HCT116 (cell line): ENCODE data around the gene SLAIN2. TPM values are rescaled to one million over a fixed set of nuclear protein-coding genes. Genes with fewer than 3 reads are reported as not detected.

Experiments used
- ATAC-seq: fragments of 200-7000 bp; cut with Tn5 transposase; 2 replicates; pipeline ENCODE4 v1.9.1; 2020; ENCODE audit warnings: mild to moderate bottlenecking, moderate library complexity
- BruUV-seq: library from RNA; stranded (reverse); fragments of 400-500 nt; replicated peaks from 2 replicates; lab custom pipeline; 2021; lab: Mats Ljungman, UMichigan
- CTCF ChIA-PET: fragments of 300-600 bp; sonication (Branson Sonifier 250); formaldehyde crosslinking; loops from one replicate; lab custom pipeline; 2021; ENCODE audit warnings: antibody characterized with exemption; lab: Charles Lee
- POLR2A ChIA-PET: fragments of 300-600, 350-600 bp; sonication (Branson Sonifier 250); formaldehyde crosslinking; loops from one replicate; lab custom pipeline; 2021; ENCODE audit warnings: antibody characterized with exemption; lab: Charles Lee
- RAD21 ChIA-PET, 2 experiments: fragments of 300-600 bp; sonication (Branson Sonifier 250); formaldehyde crosslinking; loops; one replicate each; lab custom pipeline; 2023; ENCODE audit warnings: low total read pairs in 2 of 2; ENCODE audit not compliant: uncharacterized antibody in 2 of 2, unreplicated experiment in 2 of 2, low non-redundant PET in 1 of 2; lab: Charles Lee
- DNase-seq: peaks from one replicate; pipeline ENCODE4 v3.0.0-alpha.2; 2010; ENCODE audit warnings: low read depth, low spot score
- H2AFZ ChIP-seq: fragments of 200-600 bp; shearing (Covaris generic), sonication (generic); 2 replicates; pipeline ENCODE4 v1.6.1; 2017; ENCODE audit warnings: low read depth, mixed run types, mixed read lengths, antibody characterized with exemption, low read length; ENCODE audit not compliant: poor library complexity, severe bottlenecking
- H3K27ac ChIP-seq: 2 replicates; pipeline ENCODE4 v1.5.1; 2012; ENCODE audit warnings: low read depth, low read length
- H3K27me3 ChIP-seq: fragments of 200-600 bp; sonication (generic); 2 replicates; pipeline ENCODE4 v1.6.1; 2016; ENCODE audit warnings: mixed run types, low read length, mixed read lengths; ENCODE audit not compliant: insufficient read depth
- H3K36me3 ChIP-seq, 2 experiments: fragments of 200-500 bp in 1 of 2; fragments of 200-600 bp in 1 of 2; sonication (Bioruptor generic) in 1 of 2; sonication (generic) in 1 of 2; 2 replicates each; pipeline versions ENCODE4 v1.5.1 to v1.6.1; 2014 to 2016; ENCODE audit warnings: low read length in 2 of 2, inconsistent platforms in 1 of 2, mixed read lengths in 1 of 2, mixed run types in 1 of 2; ENCODE audit not compliant: insufficient read depth in 2 of 2, control insufficient read depth in 1 of 2
- H3K4me1 ChIP-seq, 2 experiments: fragments of 200-600 bp in 1 of 2; sonication (generic) in 1 of 2; 2 replicates each; pipeline versions ENCODE4 v1.5.1 to v1.6.1; 2012 to 2017; ENCODE audit warnings: low read length in 2 of 2, inconsistent platforms in 1 of 2, mild to moderate bottlenecking in 1 of 2, mixed read lengths in 1 of 2, mixed run types in 1 of 2, moderate library complexity in 1 of 2; ENCODE audit not compliant: insufficient read depth in 2 of 2, control insufficient read depth in 1 of 2
- H3K4me2 ChIP-seq: fragments of 200-600 bp; sonication (generic); 2 replicates; pipeline ENCODE4 v1.6.1; 2017; ENCODE audit warnings: mixed run types, low read length, mixed read lengths
- H3K4me3 ChIP-seq, 2 experiments: fragments of 200-600 bp in 1 of 2; sonication (generic) in 1 of 2; replicated peaks in 1 of 2; 2 replicates each; pipeline ENCODE4 v1.5.1; 2011 to 2016; ENCODE audit warnings: low read length in 2 of 2, control low read depth in 1 of 2, low read depth in 1 of 2, mild to moderate bottlenecking in 1 of 2, mixed read lengths in 1 of 2, mixed run types in 1 of 2
- H3K79me2 ChIP-seq: fragments of 200-600 bp; sonication (generic); 2 replicates; pipeline ENCODE4 v1.6.1; 2017; ENCODE audit warnings: mild to moderate bottlenecking, mixed run types, low read length, moderate library complexity, mixed read lengths; ENCODE audit not compliant: insufficient read depth
- H3K9ac ChIP-seq: fragments of 200-600 bp; sonication (generic); 2 replicates; pipeline ENCODE4 v1.6.1; 2016; ENCODE audit warnings: low read length, mixed read lengths
- H3K9me2 ChIP-seq: fragments of 200-600 bp; sonication (generic), shearing (Covaris generic); 2 replicates; pipeline ENCODE4 v1.6.1; 2017; ENCODE audit warnings: mixed run types, mild to moderate bottlenecking, moderate library complexity; ENCODE audit not compliant: insufficient read depth
- H3K9me3 ChIP-seq, 2 experiments: fragments of 200-500 bp in 1 of 2; fragments of 200-600 bp in 1 of 2; sonication (Bioruptor generic) in 1 of 2; sonication (generic) in 1 of 2; 2 replicates each; pipeline ENCODE4 v1.6.1; 2014 to 2017; ENCODE audit warnings: low read length in 2 of 2, mixed read lengths in 2 of 2, inconsistent platforms in 1 of 2, low read depth in 1 of 2, mild to moderate bottlenecking in 1 of 2, mixed run types in 1 of 2, moderate library complexity in 1 of 2; ENCODE audit not compliant: control insufficient read depth in 1 of 2, insufficient read depth in 1 of 2
- H4K20me1 ChIP-seq: fragments of 200-600 bp; sonication (generic), shearing (Covaris generic); 2 replicates; pipeline ENCODE4 v1.6.1; 2017; ENCODE audit warnings: mixed run types, mild to moderate bottlenecking, moderate library complexity; ENCODE audit not compliant: insufficient read depth
- CBX3 ChIP-seq: IDR thresholded peaks from 2 replicates; pipeline ENCODE4 v1.6.1; 2012; ENCODE audit warnings: low read depth
- CEBPB ChIP-seq: IDR thresholded peaks from 2 replicates; pipeline ENCODE4 v1.6.1; 2012; ENCODE audit warnings: low read depth
- ELF1 ChIP-seq: IDR thresholded peaks from 2 replicates; pipeline ENCODE4 v1.6.1; 2012; ENCODE audit warnings: low read depth, borderline replicate concordance
- EZH2 ChIP-seq: fragments of 200-600 bp; sonication (generic); IDR thresholded peaks from 2 replicates; pipeline ENCODE4 v1.6.1; 2017; ENCODE audit warnings: antibody characterized with exemption, mixed run types
- FOSL1 ChIP-seq: IDR thresholded peaks from 2 replicates; pipeline ENCODE4 v1.6.1; 2012; ENCODE audit warnings: low read depth
- JUND ChIP-seq: IDR thresholded peaks from 2 replicates; pipeline ENCODE4 v1.6.1; 2012
- RAD21 ChIP-seq: IDR thresholded peaks from 2 replicates; pipeline ENCODE4 v1.6.1; 2012; ENCODE audit warnings: low read depth, mild to moderate bottlenecking
- SIN3A ChIP-seq: IDR thresholded peaks from 2 replicates; pipeline ENCODE4 v1.6.1; 2012; ENCODE audit warnings: low read depth
- ZNF274 ChIP-seq: fragments of 200-500 bp; sonication (Bioruptor generic); IDR thresholded peaks from 2 replicates; pipeline ENCODE4 v1.6.1; 2014; ENCODE audit warnings: mild to moderate bottlenecking, low read depth, low read length, inconsistent platforms
- intact Hi-C: fragments of 100-400 bp; cut with micrococcal nuclease; formaldehyde crosslinking; loops from 2 replicates; pipeline ENCODE4 v1.10.0; 2022
- total RNA-seq: library from RNA; stranded (reverse); gene quantifications from one replicate; pipeline ENCODE4 v1.2.1, GENCODE V29; 2021; ENCODE audit not compliant: unreplicated experiment
- TF ChIP-seq, protein P1 (sequence below): IDR thresholded peaks from 2 replicates; pipeline ENCODE4 v1.6.1; 2012
- TF ChIP-seq, protein P2 (sequence below): IDR thresholded peaks from 2 replicates; pipeline ENCODE4 v1.6.1; 2011; ENCODE audit warnings: mild to moderate bottlenecking, low read length, moderate library complexity; ENCODE audit not compliant: insufficient replicate concordance; ENCODE audit errors: extremely low read depth

Gene SLAIN2
- total RNA-seq, 1 experiment from 2014 or later, result 50.3 TPM

DNA sequence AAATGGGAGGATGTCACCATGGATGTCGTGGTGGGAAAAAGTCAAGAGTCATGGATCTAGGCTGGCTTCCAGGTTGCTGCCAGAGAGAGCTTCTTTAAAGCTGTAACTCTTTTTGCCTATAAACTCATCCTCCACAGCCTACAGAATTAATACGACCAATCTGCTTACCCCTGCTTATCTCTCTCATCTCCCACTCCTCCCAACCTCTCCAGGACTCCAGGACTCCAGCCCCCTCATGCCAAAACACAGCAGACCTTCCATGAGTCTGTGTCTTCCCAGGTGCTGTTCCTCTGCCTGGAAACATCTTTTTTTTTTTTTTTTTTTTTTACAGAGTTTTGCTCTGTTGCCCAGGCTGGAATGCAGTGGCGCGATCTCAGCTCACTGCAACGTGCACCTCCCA lies 126.6 kb downstream of the SLAIN2 start:
- no peak for DNase-seq
- RAD21 ChIA-PET, result no interaction called here
- intact Hi-C loops, result no loop called here
- no peak overlapping the region for H3K4me3 ChIP-seq
- H2AFZ ChIP-seq, result no peak overlapping the region
- H3K9ac ChIP-seq, result no peak overlapping the region
- H3K4me2 ChIP-seq, result no peak overlapping the region
- no peaks in the 10 kb centered on the region for H4K20me1 ChIP-seq
- H3K9me3 ChIP-seq, result no peaks in the 10 kb centered on the region
- H3K79me2 ChIP-seq, result no peaks in the 10 kb centered on the region
- no peak for ATAC-seq
- no peaks in the 10 kb centered on the region for H3K36me3 ChIP-seq
- no peaks in the 10 kb centered on the region for H3K27me3 ChIP-seq
- no peak overlapping the region for H3K27ac ChIP-seq
- no peaks in the 10 kb centered on the region for H3K9me2 ChIP-seq
- no TSS peak for BruUV-seq
- CTCF ChIA-PET, result no interaction called here
- no peaks in the 10 kb centered on the region for H3K4me1 ChIP-seq
- TF ChIP-seq SIN3A, result no peak
- no peak for TF ChIP-seq FOSL1
- TF ChIP-seq ZNF274, result no peak
- TF ChIP-seq, protein P1, sequence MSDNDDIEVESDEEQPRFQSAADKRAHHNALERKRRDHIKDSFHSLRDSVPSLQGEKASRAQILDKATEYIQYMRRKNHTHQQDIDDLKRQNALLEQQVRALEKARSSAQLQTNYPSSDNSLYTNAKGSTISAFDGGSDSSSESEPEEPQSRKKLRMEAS, result no peak
- TF ChIP-seq CEBPB, result no peak
- no peak for TF ChIP-seq EZH2
- no peak for TF ChIP-seq CBX3
- TF ChIP-seq JUND, result no peak
- no peak for TF ChIP-seq RAD21
- TF ChIP-seq, protein P2, sequence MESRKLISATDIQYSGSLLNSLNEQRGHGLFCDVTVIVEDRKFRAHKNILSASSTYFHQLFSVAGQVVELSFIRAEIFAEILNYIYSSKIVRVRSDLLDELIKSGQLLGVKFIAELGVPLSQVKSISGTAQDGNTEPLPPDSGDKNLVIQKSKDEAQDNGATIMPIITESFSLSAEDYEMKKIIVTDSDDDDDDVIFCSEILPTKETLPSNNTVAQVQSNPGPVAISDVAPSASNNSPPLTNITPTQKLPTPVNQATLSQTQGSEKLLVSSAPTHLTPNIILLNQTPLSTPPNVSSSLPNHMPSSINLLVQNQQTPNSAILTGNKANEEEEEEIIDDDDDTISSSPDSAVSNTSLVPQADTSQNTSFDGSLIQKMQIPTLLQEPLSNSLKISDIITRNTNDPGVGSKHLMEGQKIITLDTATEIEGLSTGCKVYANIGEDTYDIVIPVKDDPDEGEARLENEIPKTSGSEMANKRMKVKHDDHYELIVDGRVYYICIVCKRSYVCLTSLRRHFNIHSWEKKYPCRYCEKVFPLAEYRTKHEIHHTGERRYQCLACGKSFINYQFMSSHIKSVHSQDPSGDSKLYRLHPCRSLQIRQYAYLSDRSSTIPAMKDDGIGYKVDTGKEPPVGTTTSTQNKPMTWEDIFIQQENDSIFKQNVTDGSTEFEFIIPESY, result no peak
- TF ChIP-seq ELF1, result no peak
- POLR2A ChIA-PET, result no interaction called here
